Smooth muscle cell (in vitro differentiated cells): ENCODE results near the gene KCNC2. TPM values are rescaled to one million over a fixed set of nuclear protein-coding genes. Genes with fewer than 3 reads are reported as not detected.
"Not testable (repeated sequence)": the region's sequence is repeated elsewhere in the genome, so short reads cannot be mapped to it uniquely, and the experiment has no call there.

Experiments
- DNase-seq: peaks from one replicate; lab custom pipeline; 2025; ENCODE audit not compliant: unreplicated experiment; lab: John Stamatoyannopoulos, UW
- H2AFZ ChIP-seq: fragments of 200-600 bp; sonication (generic); 2 replicates; pipeline ENCODE4 v1.6.0; 2016; ENCODE audit warnings: antibody characterized with exemption, low read depth, mild to moderate bottlenecking
- H3F3A ChIP-seq: fragments of 200-600 bp; sonication (generic); 2 replicates; pipeline ENCODE4 v1.6.0; 2017; ENCODE audit warnings: antibody characterized with exemption, low read depth
- H3K27ac ChIP-seq: fragments of 200-600 bp; sonication (generic); 2 replicates; pipeline ENCODE4 v1.5.1; 2016; ENCODE audit warnings: low read depth, mild to moderate bottlenecking
- H3K27me3 ChIP-seq: fragments of 200-600 bp; sonication (generic); 2 replicates; pipeline ENCODE4 v1.6.1; 2016; ENCODE audit warnings: low read depth, mild to moderate bottlenecking
- H3K36me3 ChIP-seq: fragments of 200-600 bp; sonication (generic); 2 replicates; pipeline ENCODE4 v1.5.1; 2016; ENCODE audit warnings: low read depth
- H3K4me1 ChIP-seq: fragments of 200-600 bp; sonication (generic); 2 replicates; pipeline ENCODE4 v1.5.1; 2016; ENCODE audit warnings: low read depth
- H3K4me2 ChIP-seq: fragments of 200-600 bp; sonication (generic); 2 replicates; pipeline ENCODE4 v1.6.0; 2016; ENCODE audit warnings: mild to moderate bottlenecking
- H3K4me3 ChIP-seq: fragments of 200-600 bp; sonication (generic); 2 replicates; pipeline ENCODE4 v1.5.1; 2016; ENCODE audit warnings: mild to moderate bottlenecking
- H3K79me2 ChIP-seq: fragments of 200-600 bp; sonication (generic); 2 replicates; pipeline ENCODE4 v1.6.0; 2016; ENCODE audit warnings: low read depth, mild to moderate bottlenecking
- H3K9ac ChIP-seq: fragments of 200-600 bp; sonication (generic); 2 replicates; pipeline ENCODE4 v1.6.0; 2016; ENCODE audit warnings: low read depth
- H3K9me3 ChIP-seq: fragments of 200-600 bp; sonication (generic); replicated peaks from 2 replicates; pipeline ENCODE4 v1.5.1; 2016; ENCODE audit warnings: low read depth
- H4K20me1 ChIP-seq: fragments of 200-600 bp; sonication (generic); 2 replicates; pipeline ENCODE4 v1.6.0; 2016; ENCODE audit warnings: low read depth
- CTCF ChIP-seq: fragments of 200-600 bp; sonication (generic); IDR thresholded peaks from 2 replicates; pipeline ENCODE4 v1.5.1; 2017; ENCODE audit warnings: borderline replicate concordance, mild to moderate bottlenecking, antibody characterized with exemption; ENCODE audit not compliant: insufficient read depth, poor library complexity, severe bottlenecking
- WGBS: methylation state at CpG from one replicate; pipeline ENCODE4 v1.1.7; 2016; ENCODE audit warnings: low lambda C conversion rate; 5-methylcytosine and 5-hydroxymethylcytosine counted together
- polyA plus RNA-seq: library from polyadenylated mRNA; unstranded; fragments of >200 nt; fragmentation: Nextera tagmentation; extraction: Ambion mirVana; gene quantifications from 2 replicates; pipeline ENCODE4 v1.2.1, GENCODE V29; 2016
- total RNA-seq: library from RNA; depleted of rRNA; stranded (reverse); fragments of >200 nt; gene quantifications from 2 replicates; pipeline ENCODE4 v1.2.3, GENCODE V29; 2014

KCNC2 gene
- total and polyA plus RNA-seq, 2 experiments from 2014 or later = not detected

DNA sequence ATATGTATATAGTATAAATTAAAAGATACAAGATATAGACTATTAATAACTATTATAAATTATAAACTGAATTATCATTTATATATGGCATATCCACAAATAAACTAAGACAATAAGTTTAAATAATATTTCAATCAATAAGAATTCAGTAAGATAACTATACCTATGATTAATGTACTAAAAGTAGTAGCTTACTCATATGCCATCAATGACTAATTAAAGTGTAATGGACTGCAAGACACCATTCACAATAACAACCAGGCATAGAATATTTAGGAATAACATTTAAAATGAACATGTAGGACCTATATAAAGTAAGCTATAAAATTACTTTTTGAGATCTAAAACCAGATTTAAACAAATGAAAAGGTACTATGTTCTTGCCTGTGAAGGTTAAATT is 18.8 kb downstream of the KCNC2 start:
- H3K4me1 ChIP-seq = no peaks in the 10 kb centered on the region
- no peaks in the 10 kb centered on the region for H3K79me2 ChIP-seq
- H3K27ac ChIP-seq = no peak overlapping the region
- H4K20me1 ChIP-seq = no peaks in the 10 kb centered on the region
- H3K9me3 ChIP-seq = no peaks in the 10 kb centered on the region
- H2AFZ ChIP-seq = no peak overlapping the region
- H3K4me3 ChIP-seq = no peak overlapping the region
- TF ChIP-seq CTCF = no peak
- DNase-seq = no peak
- no peaks in the 10 kb centered on the region for H3F3A ChIP-seq
- H3K4me2 ChIP-seq = no peak overlapping the region
- no peak overlapping the region for H3K9ac ChIP-seq
- H3K27me3 ChIP-seq = no peaks in the 10 kb centered on the region
- no peaks in the 10 kb centered on the region for H3K36me3 ChIP-seq

GRCh38 chr12:75185881-75186280 is 23.8 kb downstream of the KCNC2 start:
- not testable (repeated sequence) for H3K4me2 ChIP-seq, H3K79me2 ChIP-seq, H3K27me3 ChIP-seq, H3K9ac ChIP-seq, H2AFZ ChIP-seq, H3K4me3 ChIP-seq, H3K27ac ChIP-seq, H3K9me3 ChIP-seq, H4K20me1 ChIP-seq, H3F3A ChIP-seq, H3K4me1 ChIP-seq, DNase-seq, H3K36me3 ChIP-seq
- 93% methylated on average over 3 of the region's 3 CpGs for WGBS

- no peak overlapping the region for H3K4me3 ChIP-seq
- H3K79me2 ChIP-seq = no peaks in the 10 kb centered on the region
- H2AFZ ChIP-seq = no peak overlapping the region
- no peak for DNase-seq
- H3K27ac ChIP-seq = no peak overlapping the region
- no peaks in the 10 kb centered on the region for H4K20me1 ChIP-seq
- no peaks in the 10 kb centered on the region for H3F3A ChIP-seq
- no peak overlapping the region for H3K9ac ChIP-seq
- H3K27me3 ChIP-seq = no peaks in the 10 kb centered on the region
- H3K36me3 ChIP-seq = no peaks in the 10 kb centered on the region
- no peaks in the 10 kb centered on the region for H3K4me1 ChIP-seq
- no peak for TF ChIP-seq CTCF
- H3K4me2 ChIP-seq = no peak overlapping the region
- no peaks in the 10 kb centered on the region for H3K9me3 ChIP-seq
These were observed 25.1 kb downstream of the KCNC2 start for GRCh38 chr12:75184516-75184915.

GRCh38 chr12:75183967-75184366 is 25.7 kb downstream of the KCNC2 start:
- Histone ChIP-seq H2AFZ (no peak overlapping the region), H3K9me3 (no peaks in the 10 kb centered on the region), H3F3A (no peaks in the 10 kb centered on the region), H3K4me1 (no peaks in the 10 kb centered on the region), H3K4me3 (no peak overlapping the region), H3K27me3 (no peaks in the 10 kb centered on the region), H3K27ac (no peak overlapping the region), H3K9ac (no peak overlapping the region), H3K79me2 (no peaks in the 10 kb centered on the region), H3K36me3 (no peaks in the 10 kb centered on the region), H4K20me1 (no peaks in the 10 kb centered on the region), H3K4me2 (no peak overlapping the region)
- 95% methylated on average over 4 of the region's 4 CpGs for WGBS
- no peak for DNase-seq
- no peak for TF ChIP-seq CTCF
